MV-4-11 (cell line): Measurements from ENCODE around the gene KRT10.
"Not testable (repeated sequence)": the region's sequence is repeated elsewhere in the genome, so short reads cannot be mapped to it uniquely, and the experiment has no call there.

Experiments
- DNase-seq: peaks from one replicate; lab custom pipeline; 2025; lab: John Stamatoyannopoulos, UW

The KRT10 gene

GRCh38 chr17:40822132-40822812, at the start of gene KRT10:
Gene KRT10 (minus strand): TSS chr17:40822614. CDS start chr17:40822585, 29 bp downstream.
- no peak for DNase-seq

DNA sequence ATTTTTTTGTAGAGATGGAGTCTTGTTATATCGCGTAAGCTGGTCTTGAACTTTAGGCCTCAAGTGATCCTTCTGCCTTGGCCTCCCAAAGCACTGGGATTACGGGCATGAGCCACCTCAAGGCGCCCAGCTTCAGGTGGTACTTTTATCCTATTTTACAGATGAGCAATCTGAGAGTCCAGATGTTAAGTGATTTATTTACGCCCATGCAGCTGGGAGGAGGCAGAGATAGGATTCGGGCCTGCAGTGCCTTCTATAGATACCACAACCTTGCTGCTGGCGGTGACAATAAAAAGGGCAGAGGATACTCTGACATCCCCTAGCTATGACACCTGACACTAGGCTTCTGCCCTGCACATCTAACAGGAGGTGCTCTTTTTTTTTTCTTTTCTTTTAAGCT, 48.9 kb upstream of the KRT10 start:
- DNase-seq: no peak

- DNase-seq: no peak
Observed at GRCh38 chr17:40870136-40870535, 47.7 kb upstream of the KRT10 start.

- DNase-seq: no peak
Observed at GRCh38 chr17:40866838-40867237, 44.4 kb upstream of the KRT10 start, which contains the start of gene KRT12. Gene KRT12 (minus strand): TSS chr17:40867223. CDS start chr17:40867186, 37 bp downstream.

DNA sequence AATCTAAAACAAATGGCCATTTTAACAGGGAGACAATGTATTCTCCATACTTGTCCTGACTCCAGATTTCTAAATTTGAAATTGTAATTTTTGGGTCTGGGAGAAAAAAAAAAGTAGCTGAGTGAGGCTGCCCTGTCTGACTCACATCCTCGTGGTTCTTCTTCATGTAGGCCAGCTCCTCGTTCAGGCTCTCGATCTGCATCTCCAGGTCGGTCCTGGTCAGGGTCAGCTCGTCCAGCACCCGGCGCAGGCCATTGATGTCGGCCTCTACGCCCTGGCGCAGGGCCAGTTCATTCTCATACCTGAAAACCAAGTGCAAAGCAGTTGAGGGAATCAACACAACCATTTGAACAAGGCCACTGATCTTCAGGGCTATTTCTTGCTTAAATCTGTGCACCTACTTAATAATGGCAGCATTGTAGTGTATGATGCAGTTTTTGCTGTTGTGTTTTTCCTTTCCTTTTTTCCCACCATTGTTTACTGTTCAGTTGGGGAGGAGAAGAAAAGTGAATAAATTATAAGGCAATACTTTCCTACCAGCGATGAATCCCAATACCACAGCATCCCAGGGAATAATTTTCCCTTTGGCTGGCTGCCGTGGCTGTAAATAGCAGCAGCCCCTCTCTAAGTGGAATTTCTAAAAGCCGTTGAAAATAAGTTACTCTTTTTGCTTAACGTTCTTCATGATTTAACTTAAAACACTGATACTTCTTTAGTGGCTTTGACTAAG, 42.4 kb upstream of the KRT10 start:
- DNase-seq: no peak

DNA sequence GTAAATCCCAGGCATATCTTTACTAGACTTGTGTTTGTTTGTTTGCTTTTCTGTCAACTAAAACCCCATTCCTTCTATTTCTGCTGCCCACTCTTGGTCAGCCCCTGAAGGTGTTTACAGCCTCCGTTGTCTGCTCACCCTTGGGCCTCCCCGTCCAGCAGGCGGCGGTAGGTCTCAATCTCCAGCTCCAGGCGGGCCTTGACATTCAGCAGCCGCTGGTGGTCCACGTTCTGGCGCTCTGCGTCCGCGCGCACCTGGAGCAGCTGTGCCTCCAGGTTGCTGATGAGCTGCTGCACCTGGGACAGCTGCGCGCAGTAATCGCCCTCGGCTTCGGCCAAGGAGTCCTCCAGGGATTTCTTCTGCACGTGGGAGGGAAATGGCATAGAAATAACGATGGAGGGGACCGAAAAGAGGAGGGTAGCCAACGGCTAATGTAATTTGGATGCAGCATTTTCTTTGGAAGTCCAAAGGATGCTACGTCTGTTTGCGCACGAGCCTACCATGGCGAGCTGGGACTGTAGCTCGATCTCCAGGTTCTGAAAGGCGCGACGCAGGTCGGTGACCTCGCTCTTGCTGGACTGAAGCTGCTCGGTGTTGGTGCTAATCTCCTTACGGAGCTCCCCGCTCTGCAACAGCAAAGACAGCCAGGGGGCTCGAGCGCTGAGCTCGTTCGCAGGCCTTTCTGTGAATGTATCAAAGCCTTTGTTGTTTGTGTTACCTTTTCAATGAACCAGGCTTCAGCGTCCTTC, 40.7 kb upstream of the KRT10 start:
- no peak for DNase-seq

GRCh38 chr17:40859536-40859935, 37.1 kb upstream of the KRT10 start:
- no peak for DNase-seq

DNA sequence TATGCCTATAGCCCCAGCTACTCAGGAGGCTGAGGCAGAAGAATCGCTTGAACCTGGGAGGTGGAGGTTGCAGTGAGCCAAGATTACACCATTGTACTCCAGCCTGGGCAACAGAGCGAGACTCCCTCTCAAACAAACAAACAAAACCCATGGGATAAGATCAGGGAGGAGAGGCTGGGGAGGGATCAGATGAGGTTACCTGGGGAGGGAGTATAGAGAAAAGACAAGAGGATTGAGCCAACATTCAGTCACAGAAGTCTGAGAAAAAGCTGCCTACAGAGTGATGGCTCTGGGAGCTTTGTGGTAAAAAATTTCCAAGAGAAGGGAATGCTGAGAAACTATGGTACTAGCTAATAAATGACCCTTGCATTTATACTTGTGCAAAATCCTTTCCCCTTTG, 36.3 kb upstream of the KRT10 start:
- DNase-seq: not testable (repeated sequence)

GRCh38 chr17:40857535-40857934, 35.1 kb upstream of the KRT10 start:
- no peak for DNase-seq

DNA sequence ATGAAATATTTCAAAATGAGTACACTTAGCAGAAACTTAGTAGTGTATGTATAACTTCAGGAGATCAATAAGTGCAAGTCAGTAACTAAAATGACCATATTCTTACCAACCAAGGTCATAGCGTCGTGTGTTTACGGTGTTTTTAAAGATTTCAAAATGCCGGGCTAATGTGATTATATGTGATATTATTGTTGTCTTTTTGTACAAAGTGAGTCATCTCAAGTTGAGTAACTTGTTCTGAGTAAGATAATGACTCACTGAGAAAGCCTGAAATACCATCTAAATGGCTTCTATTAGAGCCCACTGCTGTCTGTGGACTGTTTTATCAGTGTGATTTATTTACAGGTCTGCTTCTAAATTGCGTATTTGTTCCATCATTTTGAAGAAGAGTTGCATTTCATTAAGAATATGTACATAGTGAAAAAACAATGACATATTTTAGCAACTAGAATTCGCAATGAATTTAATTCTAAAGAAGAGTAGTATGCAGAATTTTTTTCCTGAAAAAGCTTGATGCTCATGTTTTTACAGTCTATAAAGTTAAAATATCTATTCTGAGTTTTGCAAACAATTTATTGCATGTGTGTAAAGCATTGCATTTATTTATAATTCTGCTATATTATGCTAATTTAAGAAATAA, 31.9 kb upstream of the KRT10 start:
- peak; percentile 60 for DNase-seq

- no peak for DNase-seq
Observed at GRCh38 chr17:40852364-40852763, 29.9 kb upstream of the KRT10 start.

DNA sequence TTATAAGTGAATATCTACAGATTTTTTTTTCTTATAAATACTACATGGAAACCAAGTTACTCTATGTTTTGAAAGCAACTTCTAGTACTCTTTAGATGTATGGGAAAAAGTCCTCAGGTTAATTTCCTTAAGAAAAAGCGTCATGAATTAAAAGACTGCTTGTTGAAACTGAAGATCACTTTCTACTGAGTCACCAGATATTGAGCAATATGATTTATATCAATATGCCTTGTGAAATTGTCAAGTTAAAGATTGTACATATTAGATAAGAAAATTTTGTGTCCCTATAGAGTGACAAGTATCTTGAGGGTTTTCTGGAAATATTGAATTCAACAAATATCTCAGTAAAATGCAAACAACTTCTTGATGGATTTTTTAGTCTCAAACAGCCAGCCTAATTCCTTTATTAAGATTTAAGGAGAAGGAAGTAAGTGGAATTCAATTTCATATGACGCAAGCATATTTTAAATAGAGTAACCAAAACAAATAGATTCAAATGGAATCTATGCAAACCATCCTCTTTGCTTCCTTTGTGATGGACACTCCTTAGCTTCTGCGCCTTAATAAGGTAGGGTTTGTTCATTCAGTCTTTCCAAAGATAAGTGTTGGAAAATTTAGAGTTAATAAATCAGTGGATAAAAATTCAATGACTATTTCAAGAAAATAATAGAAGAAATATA, 28.0 kb upstream of the KRT10 start:
- DNase-seq: no peak

GRCh38 chr17:40849723-40850122, 27.3 kb upstream of the KRT10 start:
- DNase-seq: no peak

DNA sequence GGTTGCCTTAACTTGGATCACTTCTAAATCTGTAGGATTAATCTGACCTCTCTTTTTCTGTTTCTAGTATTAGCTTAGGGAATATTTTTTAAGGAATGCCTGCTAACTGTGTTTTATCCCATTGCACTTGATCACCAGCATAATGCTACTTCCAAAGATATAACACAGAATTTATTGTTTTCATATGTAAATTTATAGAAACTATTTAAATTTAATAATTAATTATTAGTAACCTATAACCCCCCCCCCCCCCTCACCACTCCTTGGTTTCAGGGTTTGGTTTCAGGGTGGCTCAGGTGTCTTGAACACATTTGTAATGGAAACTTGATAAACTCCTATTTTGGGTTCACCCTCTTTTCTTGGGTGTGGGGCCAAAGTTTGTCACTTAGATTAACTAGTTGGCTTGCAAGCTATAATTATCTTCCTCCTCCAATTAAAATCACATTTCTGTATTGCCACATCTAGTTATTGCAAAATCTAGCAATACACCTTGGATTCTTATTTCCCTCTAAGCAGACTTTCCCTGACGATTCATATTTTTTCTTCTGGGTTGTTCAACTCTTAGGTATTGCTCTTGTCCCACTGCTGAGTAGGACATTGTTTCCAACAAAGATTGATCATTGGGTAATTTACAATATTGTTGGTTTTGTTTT, 26.3 kb upstream of the KRT10 start:
- no peak for DNase-seq

DNA sequence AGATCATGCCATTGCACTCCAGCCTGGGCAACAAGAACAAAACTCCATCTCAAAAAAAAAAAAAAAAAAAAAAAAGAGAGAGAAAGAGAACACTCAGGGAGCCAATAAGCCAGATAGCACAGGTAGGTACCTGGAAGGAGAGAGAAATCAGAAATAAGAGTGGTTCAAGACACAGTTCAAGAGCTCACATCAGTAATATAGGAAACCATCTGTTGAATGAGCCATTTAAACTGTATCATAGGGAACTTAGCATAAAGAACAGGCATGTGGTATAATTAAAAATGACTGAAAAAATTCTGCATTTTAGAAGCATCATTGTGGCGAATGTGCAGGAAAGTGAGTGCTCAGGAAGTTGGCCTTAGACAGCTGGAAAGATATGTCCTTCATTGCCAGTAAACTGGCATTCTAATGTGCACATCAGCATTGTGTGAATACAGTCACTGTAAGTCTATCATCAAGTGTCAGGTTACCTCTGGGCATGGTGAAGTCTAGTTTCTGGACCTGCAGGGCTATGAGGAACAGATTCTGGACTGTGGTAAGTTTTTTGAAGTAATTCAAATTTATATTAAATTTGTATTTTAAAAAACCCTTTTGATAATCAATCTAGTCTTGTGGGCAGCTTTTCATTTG, 24.2 kb upstream of the KRT10 start:
- DNase-seq: no peak

DNA sequence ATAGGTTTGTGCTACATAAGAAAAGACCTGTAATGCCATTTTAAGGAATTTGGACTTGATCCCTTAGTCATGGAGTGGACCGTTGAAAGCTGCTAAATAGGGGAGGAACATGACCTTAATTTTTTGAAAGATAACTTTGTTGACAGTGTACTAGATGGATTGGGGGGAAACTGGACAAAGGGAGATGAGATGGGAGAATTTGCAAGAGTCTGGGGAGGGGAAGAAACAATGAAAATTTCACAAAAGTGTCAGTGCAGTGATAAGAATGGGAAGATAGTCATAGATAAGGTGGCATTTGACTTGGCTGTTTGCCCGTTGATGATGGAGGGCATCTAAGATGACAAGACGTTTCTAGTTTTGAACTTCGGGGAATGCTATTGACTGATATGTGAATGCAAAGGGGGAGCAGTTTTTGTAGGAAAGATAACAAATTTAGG, 22.3 kb upstream of the KRT10 start:
- no peak for DNase-seq

- DNase-seq: no peak
Observed at GRCh38 chr17:40843242-40843641, 20.8 kb upstream of the KRT10 start.

DNA sequence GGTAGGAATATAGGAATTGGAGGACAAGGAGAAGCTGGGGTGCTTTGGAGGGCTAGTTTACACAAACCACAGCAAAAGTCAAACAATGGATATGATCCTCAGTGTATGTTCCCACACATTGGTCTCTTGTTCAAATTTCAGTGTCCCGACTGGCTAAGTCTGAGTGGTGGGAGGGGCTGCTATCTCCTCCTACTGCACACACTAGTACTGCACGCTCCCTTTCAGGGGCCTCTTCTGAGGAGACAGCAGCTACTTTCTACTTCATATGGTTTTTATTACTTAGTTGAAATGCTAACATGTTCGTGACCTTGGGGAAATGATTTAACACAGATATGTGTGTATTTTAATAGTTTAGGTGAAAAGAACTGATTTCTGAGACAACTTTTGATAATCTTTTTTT, 18.8 kb upstream of the KRT10 start:
- DNase-seq: no peak

- DNase-seq: no peak
Observed at GRCh38 chr17:40839194-40839593, 16.8 kb upstream of the KRT10 start.

DNA sequence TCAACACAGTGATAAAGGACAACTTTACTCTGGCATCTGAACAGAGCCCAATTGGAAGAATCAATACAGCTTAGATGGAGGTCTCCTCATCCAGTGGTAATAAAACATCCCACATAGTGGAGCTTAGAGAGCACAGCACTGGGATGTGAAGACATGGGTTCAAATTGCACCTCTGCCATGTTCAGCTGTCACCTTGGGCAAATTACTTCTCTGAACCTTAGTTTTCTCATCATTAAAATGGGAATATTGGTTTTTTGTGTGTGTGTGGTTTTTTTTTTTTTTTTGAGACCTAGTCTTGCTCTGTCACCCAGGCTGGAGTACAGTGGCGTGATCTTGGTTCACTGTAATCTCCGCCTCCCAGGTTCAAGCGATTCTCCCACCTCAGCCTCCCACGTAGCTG, 13.6 kb upstream of the KRT10 start:
- DNase-seq: no peak

- DNase-seq: no peak
Observed at GRCh38 chr17:40833882-40834281, 11.5 kb upstream of the KRT10 start.
